T-helper 17 cell (primary cell): ENCODE results near the gene AMBP. TPM values are rescaled to one million over a fixed set of nuclear protein-coding genes. Genes with fewer than 3 reads are reported as not detected.
"Not testable (repeated sequence)": the region's sequence is repeated elsewhere in the genome, so short reads cannot be mapped to it uniquely, and the experiment has no call there.

Experiments
- ATAC-seq: fragments of 150-1000 bp; cut with Tn5 transposase; 2 replicates; pipeline ENCODE4 v1.10.0; 2021; ENCODE audit warnings: mild to moderate bottlenecking, moderate library complexity
- DNase-seq, 3 donors: peaks; one replicate each; pipeline versions ENCODE4 v3.0.0 to v3.0.0-alpha.2; 2020 to 2021
- H3K9me3 ChIP-seq: one replicate; pipeline ENCODE4 v1.7.0; 2013; ENCODE audit warnings: low read length, mild to moderate bottlenecking; ENCODE audit not compliant: control insufficient read depth, poor library complexity, severe bottlenecking
- H3K27ac Mint-ChIP-seq: one replicate; pipeline ENCODE4 v1.8.0; 2022; ENCODE audit warnings: mild to moderate bottlenecking, moderate library complexity, mixed read lengths
- H3K27me3 Mint-ChIP-seq: one replicate; pipeline ENCODE4 v1.8.0; 2022; ENCODE audit warnings: mixed read lengths
- H3K36me3 Mint-ChIP-seq: one replicate; pipeline ENCODE4 v1.8.0; 2022; ENCODE audit warnings: low read depth, mixed read lengths
- H3K4me1 Mint-ChIP-seq: one replicate; pipeline ENCODE4 v1.8.0; 2022; ENCODE audit warnings: mild to moderate bottlenecking, mixed read lengths
- H3K4me3 Mint-ChIP-seq: one replicate; pipeline ENCODE4 v1.8.0; 2022; ENCODE audit warnings: mild to moderate bottlenecking, moderate library complexity, mixed read lengths
- total RNA-seq, 4 donors: library from RNA in 2 of 4; stranded (reverse) in 2 of 4; gene quantifications; one replicate each; pipeline ENCODE4 v1.2.3 and lab custom pipeline; 2022 to 2026

AMBP gene
- total RNA-seq, 2 donors from 2014 or later: not detected

GRCh38 chr9:114093031-114093471, 15.0 kb upstream of the AMBP start:
- Mint-ChIP-seq H3K27me3 (peaks cover 56% of the 10 kb centered on the region), H3K4me3 (no peak overlapping the region), H3K27ac (no peak overlapping the region), H3K4me1 (peaks cover 10% of the 10 kb centered on the region), H3K36me3 (peaks cover 10% of the 10 kb centered on the region)
- no peaks in the 10 kb centered on the region for H3K9me3 ChIP-seq
- ATAC-seq (no peak), DNase-seq (no peak)

DNA sequence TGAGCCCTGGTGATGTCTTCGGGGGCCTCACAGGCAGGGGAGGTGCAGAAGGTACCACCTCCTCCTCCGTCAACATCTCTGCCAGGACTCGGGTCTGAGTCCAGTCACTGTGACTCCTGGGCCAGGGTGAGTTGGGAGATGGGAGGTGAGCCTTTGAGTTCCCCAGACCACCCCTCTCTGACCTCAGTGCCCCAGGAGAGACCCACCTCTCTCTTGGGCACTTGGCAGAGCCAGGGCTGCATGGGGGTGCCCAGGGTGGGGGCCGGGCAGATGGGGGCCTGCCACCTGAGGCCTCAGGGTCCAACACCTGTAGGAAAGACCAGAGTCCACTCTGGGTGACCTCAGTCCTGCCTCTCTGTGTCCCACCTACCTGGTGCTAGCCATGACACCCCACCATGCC, 14.2 kb upstream of the AMBP start:
- ATAC-seq: no peak
- H3K36me3 Mint-ChIP-seq: peaks cover 10% of the 10 kb centered on the region
- no peak for DNase-seq
- H3K4me3 Mint-ChIP-seq: no peak overlapping the region
- H3K4me1 Mint-ChIP-seq: peaks cover 7% of the 10 kb centered on the region
- H3K27me3 Mint-ChIP-seq: peaks cover 51% of the 10 kb centered on the region
- H3K27ac Mint-ChIP-seq: no peak overlapping the region
- H3K9me3 ChIP-seq: no peaks in the 10 kb centered on the region

DNA sequence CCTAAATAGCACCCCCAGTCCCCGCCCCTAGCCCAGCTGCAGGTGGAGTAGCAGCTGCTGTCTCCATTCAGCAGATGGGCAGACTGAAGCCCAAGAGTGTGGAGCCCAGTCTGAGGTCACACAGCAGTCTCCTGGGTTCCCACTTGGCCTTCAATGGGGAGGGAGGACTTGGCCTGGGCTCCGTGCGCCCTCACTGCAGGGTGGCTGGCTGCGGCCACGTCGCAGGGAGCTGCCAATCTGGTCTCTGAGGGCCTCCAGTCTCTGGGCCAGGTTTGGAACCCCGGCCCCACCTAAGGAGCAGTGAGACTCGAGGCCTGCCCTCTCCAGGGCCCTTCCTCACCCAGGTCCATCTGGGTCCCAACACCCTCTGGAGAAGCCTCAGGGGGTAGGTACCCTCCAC, 13.6 kb upstream of the AMBP start:
- H3K9me3 ChIP-seq: no peaks in the 10 kb centered on the region
- Mint-ChIP-seq H3K4me1 (peaks cover 5% of the 10 kb centered on the region), H3K27ac (no peak overlapping the region), H3K27me3 (peaks cover 51% of the 10 kb centered on the region), H3K4me3 (no peak overlapping the region), H3K36me3 (peaks cover 8% of the 10 kb centered on the region)
- no peak for ATAC-seq
- DNase-seq: no peak

DNA sequence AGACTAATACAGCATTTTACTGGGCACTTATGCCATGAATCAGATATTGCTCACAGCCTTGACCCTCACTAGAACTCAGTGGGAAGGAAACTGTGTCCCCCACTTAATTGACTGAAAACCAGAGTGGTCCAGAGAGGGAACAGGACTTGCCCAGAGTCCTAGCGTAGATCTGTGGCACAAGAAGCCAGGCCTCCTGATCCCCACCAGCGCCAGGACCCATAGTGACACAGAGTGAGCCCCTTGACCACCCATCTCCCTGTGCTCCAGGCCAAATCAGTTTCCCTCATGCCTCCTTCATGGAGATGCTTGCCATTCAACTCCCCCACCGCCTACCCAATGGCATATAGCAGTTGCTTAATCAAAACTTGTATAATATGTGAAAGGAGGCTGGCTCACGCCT, 12.7 kb upstream of the AMBP start:
- H3K4me1 Mint-ChIP-seq: no peaks in the 10 kb centered on the region
- peaks cover 4% of the 10 kb centered on the region for H3K36me3 Mint-ChIP-seq
- no peak overlapping the region for H3K4me3 Mint-ChIP-seq
- H3K27me3 Mint-ChIP-seq: peaks cover 51% of the 10 kb centered on the region
- DNase-seq (no peak), ATAC-seq (no peak)
- no peak overlapping the region for H3K27ac Mint-ChIP-seq
- H3K9me3 ChIP-seq: no peaks in the 10 kb centered on the region

DNA sequence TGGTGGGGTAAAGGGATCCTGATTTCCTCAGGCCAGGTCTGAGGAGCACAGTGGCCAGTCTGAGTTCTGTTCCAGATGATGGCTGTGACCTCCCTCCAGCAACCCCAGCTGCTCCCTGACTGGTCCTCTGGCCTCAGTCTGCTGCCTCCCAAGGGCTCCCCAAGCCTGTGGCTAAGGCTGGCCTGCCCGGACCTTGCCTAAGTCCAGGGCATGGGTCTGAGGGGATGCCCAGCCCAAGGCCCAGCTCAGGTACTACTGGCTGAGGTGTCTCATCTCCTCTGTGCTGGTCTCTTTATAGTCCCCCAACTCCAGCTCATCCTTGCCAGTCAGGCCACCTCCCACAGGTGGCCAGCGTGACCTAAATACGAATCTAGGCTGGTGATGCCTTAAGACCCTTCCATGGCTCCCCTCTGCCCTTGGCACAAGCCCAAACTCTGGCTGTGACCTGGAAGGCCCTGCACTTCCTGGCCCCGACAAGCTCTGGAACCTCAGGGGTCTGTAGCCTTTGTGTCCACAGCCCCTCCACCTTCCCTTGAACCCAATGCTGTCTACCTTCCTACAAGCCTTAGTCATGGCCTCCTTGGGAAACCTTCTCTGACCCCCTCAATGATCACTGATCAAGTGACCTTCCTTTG, 11.2 kb upstream of the AMBP start:
- Mint-ChIP-seq H3K36me3 (peaks cover 2% of the 10 kb centered on the region), H3K4me3 (no peak overlapping the region), H3K4me1 (no peaks in the 10 kb centered on the region), H3K27ac (no peak overlapping the region), H3K27me3 (peaks cover 38% of the 10 kb centered on the region)
- no peak for ATAC-seq
- H3K9me3 ChIP-seq: no peaks in the 10 kb centered on the region
- DNase-seq: no peak

- Mint-ChIP-seq H3K27ac (no peak overlapping the region), H3K4me3 (no peak overlapping the region), H3K27me3 (peaks cover 38% of the 10 kb centered on the region), H3K36me3 (peaks cover 2% of the 10 kb centered on the region), H3K4me1 (no peaks in the 10 kb centered on the region)
- ATAC-seq (no peak), DNase-seq (no peak)
- no peaks in the 10 kb centered on the region for H3K9me3 ChIP-seq
Observed at GRCh38 chr9:114088571-114089170, 10.6 kb upstream of the AMBP start.

DNA sequence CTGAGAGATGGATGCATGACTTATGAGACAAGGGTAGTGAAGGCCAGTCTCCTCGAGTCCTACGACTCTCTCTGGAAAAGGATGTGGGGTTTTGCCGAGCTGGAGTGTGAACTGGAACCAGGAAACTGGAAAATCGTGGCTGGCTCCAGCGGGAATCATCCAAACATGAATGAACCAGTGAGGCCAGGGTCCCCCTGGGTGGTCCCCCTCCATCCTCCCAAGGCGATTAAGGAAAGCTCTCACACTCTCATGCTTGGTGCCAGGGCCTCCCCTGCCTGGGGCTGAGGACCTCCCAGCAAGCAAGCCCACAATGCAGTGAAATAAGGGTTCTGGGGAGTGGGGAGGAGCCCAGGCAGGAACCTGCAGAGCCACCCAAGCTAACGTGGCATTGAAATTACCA, 9.6 kb upstream of the AMBP start:
- Mint-ChIP-seq H3K4me3 (no peak overlapping the region), H3K27ac (no peak overlapping the region), H3K27me3 (peaks cover 38% of the 10 kb centered on the region), H3K36me3 (peaks cover 2% of the 10 kb centered on the region), H3K4me1 (no peaks in the 10 kb centered on the region)
- no peak for DNase-seq
- ATAC-seq: no peak
- H3K9me3 ChIP-seq: no peaks in the 10 kb centered on the region

GRCh38 chr9:114086607-114087006, 8.5 kb upstream of the AMBP start:
- peaks cover 35% of the 10 kb centered on the region for H3K27me3 Mint-ChIP-seq
- H3K36me3 Mint-ChIP-seq: peaks cover 2% of the 10 kb centered on the region
- H3K27ac Mint-ChIP-seq: no peak overlapping the region
- no peak for DNase-seq
- H3K4me3 Mint-ChIP-seq: no peak overlapping the region
- no peaks in the 10 kb centered on the region for H3K9me3 ChIP-seq
- ATAC-seq: no peak
- no peaks in the 10 kb centered on the region for H3K4me1 Mint-ChIP-seq

DNA sequence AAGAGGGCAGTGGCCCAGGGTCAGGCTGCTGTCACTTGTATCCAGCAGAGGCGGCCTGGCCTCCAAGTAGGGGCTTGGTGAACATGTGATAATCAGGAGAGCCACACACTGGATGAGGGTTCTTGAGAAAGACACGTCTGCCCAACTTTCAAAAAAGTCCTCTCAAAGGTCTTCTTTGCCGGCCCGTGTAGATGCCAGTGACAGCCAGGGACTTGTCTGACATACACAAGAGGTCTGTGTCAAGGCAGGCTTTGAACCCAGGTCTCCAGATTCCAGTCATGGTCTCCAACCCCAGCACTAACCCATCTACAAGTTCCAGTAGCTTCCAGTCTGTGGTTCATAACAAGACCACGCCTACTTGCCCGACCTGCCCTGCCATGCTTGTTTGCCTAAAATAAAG, 7.9 kb upstream of the AMBP start:
- peaks cover 38% of the 10 kb centered on the region for H3K27me3 Mint-ChIP-seq
- ATAC-seq: no peak
- DNase-seq: no peak
- peaks cover 2% of the 10 kb centered on the region for H3K4me1 Mint-ChIP-seq
- H3K36me3 Mint-ChIP-seq: peaks cover 2% of the 10 kb centered on the region
- no peak overlapping the region for H3K27ac Mint-ChIP-seq
- H3K4me3 Mint-ChIP-seq: no peak overlapping the region
- H3K9me3 ChIP-seq: no peaks in the 10 kb centered on the region

DNA sequence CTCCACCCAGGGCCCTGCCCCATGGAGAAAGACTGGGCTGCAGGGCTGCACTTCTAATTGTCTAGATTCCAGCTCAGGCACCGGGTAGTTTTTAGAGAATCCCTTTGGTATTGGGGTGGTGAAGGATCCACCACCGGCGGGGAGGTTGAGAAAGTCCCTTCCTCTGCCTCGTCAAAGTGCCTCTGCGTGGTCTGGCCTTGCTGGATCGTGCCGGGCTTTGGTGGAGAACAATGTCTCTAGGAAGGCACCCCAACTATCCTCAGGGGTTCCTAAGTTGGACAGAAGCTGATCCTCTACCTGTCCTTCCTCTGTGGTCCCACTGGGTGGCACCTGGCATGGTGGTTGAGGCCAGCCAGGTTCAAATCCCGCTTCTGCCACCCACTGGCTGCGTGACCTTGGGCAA, 7.3 kb upstream of the AMBP start:
- Mint-ChIP-seq H3K27me3 (peaks cover 35% of the 10 kb centered on the region), H3K36me3 (peaks cover 2% of the 10 kb centered on the region), H3K4me1 (peaks cover 2% of the 10 kb centered on the region), H3K27ac (no peak overlapping the region), H3K4me3 (no peak overlapping the region)
- ATAC-seq: no peak
- no peaks in the 10 kb centered on the region for H3K9me3 ChIP-seq
- DNase-seq: no peak

- Mint-ChIP-seq H3K36me3 (no peaks in the 10 kb centered on the region), H3K4me1 (peaks cover 2% of the 10 kb centered on the region), H3K27me3 (peaks cover 35% of the 10 kb centered on the region), H3K27ac (no peak overlapping the region), H3K4me3 (no peak overlapping the region)
- no peak for ATAC-seq
- no peaks in the 10 kb centered on the region for H3K9me3 ChIP-seq
- no peak for DNase-seq
Observed at GRCh38 chr9:114084282-114085073, 6.4 kb upstream of the AMBP start.

- peaks cover 2% of the 10 kb centered on the region for H3K4me1 Mint-ChIP-seq
- peaks cover 32% of the 10 kb centered on the region for H3K27me3 Mint-ChIP-seq
- DNase-seq: no peak
- no peaks in the 10 kb centered on the region for H3K9me3 ChIP-seq
- no peak for ATAC-seq
- H3K27ac Mint-ChIP-seq: no peak overlapping the region
- no peaks in the 10 kb centered on the region for H3K36me3 Mint-ChIP-seq
- no peak overlapping the region for H3K4me3 Mint-ChIP-seq
Observed at GRCh38 chr9:114083666-114084065, 5.6 kb upstream of the AMBP start.

DNA sequence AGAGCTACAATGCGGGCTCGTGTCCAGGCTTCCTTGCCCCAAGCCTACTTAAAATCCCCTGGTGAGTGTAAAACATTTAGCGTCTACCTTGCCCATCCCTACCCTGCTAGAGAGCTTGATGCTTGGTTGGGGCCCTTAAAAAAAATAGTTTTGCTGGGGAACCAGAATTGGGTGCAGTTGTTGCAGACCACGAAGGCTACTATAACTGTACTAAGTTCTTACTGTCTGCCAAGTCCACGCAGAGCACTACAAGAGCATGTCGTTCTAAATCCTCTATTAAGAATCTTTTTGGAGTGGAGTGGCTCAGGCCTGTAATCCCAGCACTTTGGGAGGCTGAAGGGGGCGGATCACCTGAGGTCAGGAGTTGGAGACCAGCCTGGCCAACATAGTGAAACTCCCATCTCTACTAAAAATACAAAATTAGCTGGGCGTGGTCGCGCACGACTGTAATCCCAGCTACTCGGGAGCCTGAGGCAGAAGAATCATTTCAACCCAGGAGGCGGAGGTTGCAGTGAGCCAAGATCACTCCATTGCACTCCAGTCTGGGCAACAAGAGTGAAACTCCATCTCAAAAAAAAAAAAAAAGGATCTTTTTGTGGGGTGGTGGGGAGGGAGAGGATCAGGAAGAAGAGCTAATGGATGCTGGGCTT, 4.8 kb upstream of the AMBP start:
- H3K27me3 Mint-ChIP-seq: peaks cover 33% of the 10 kb centered on the region
- not testable (repeated sequence) for ATAC-seq, H3K27ac Mint-ChIP-seq, DNase-seq, H3K36me3 Mint-ChIP-seq, H3K9me3 ChIP-seq, H3K4me3 Mint-ChIP-seq, H3K4me1 Mint-ChIP-seq
